AG09319 (cell line): ENCODE measurements around the gene PTPRZ1.

ENCODE experiments used
- DNase-seq: peaks from one replicate; pipeline ENCODE4 v3.0.0-alpha.2; 2010; ENCODE audit warnings: low read depth; ENCODE audit errors: extremely low read depth
- CTCF ChIP-seq: IDR thresholded peaks from 2 replicates; pipeline ENCODE4 v1.5.1; 2011; ENCODE audit warnings: low read depth, mild to moderate bottlenecking, inconsistent platforms, low read length, moderate library complexity

The PTPRZ1 gene

DNA sequence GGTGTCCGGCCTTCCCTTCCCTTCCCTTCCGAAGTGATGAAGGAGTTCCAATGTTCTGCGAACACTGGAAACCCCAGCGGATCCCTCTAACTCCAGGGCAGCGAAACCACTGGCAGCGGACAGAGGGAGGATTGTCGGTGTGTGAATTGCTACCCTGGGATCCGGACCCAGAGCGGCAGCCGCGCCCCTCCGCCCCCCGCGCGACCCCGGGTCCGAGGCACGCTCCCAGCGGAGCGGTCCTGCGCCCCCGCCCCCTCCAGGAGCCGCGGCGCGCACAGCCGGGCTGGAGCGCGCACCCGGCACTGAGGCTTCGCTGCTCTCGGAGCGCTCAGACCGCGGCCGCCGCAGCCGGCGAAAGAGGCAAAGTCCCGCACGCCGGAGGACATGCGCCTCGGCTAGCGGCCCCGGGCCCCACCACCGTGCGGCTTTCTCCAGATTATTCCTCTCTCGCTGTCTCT lies at the start of gene PTPRZ1:
Gene PTPRZ1, plus strand, starts transcription at position 331 of the 458 bp plus-strand sequence. CDS start 339 bp downstream, outside the sequence.
- no peak for DNase-seq
- TF ChIP-seq CTCF: no peak

GRCh38 chr7:121824276-121824675 lies 48.7 kb upstream of the PTPRZ1 start:
- DNase-seq: no peak
- TF ChIP-seq CTCF: no peak

DNA sequence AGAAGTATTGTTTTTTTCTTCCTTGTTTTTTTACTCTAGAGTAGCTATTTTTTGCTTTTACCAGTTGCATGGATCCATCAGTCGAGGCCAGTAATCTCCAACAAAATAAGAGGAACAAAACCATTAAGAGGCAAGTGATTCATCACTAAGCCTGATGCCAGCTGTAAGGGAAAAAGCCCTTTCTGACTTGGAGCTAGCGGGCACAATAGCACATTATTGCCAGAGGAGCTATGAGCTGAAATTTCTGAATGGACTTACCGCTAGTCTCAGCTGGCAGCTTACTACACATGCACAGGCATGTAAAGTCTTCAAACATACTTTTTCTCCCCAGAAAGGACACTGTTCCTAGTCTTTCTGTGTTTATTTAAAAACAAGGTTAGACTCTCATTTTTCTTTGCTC lies 41.6 kb upstream of the PTPRZ1 start:
- DNase-seq: no peak
- TF ChIP-seq CTCF: no peak

DNA sequence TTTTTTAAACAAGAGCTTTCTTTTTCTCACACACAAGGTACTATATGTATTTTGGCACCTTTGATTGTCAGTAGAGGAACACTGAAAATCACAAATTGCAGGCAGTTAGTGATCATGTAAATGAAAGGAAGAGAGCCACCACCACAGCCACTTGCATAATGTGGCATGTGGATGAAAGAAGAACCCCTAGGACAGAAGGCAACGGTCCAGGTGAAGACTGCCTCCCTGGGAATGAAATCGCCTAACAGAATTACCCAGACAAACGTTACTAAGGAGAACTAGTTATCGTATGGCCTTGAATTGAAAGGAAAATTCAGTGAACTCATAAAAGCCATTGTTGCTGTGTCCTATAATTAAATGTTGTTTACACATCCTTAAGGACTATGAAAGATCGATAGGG lies 41.2 kb upstream of the PTPRZ1 start:
- no peak for TF ChIP-seq CTCF

DNA sequence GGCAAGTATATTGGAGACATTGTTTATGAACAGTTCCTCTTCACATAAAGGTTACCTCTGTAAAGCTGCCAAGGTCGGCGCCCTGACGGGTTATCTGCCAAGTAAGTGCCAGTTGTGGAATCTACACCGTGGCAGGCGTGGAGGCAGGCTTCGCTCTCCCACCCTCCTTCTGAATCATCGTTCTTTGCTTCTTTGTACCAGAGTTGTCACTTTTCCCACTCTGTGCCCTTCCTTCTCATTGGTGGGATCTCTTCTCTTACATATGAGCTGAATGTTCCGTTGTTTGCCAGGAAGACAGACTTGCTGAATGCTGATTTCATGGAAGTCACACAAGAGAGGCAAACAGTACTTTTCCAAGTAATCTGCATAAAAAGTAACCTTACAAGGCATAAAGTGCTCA lies 40.6 kb upstream of the PTPRZ1 start:
- TF ChIP-seq CTCF: no peak
- no peak for DNase-seq

More for the DNA sequence above, 41.2 kb upstream of the PTPRZ1 start:
- no peak for DNase-seq

GRCh38 chr7:121833991-121834390 lies 39.0 kb upstream of the PTPRZ1 start:
- no peak for DNase-seq

DNA sequence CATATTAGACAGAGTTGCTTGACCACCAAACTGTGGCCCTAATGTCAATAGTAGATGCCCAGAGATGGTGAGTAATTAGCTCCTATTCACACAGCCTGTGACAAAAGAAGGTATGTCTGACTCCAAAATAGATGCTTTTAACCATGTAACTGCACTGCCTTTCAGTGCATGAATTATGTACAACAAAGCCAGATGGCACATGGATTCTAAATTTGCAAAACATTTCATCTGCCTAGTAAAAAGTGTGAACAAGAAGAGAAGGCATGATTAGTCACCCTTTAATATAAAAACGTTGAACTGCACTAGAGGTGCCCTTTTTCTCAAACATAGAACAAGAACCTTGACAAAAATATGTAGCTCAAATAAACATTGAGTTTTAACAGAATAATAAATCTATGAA lies 35.5 kb upstream of the PTPRZ1 start:
- no peak for DNase-seq
- TF ChIP-seq CTCF: no peak

More at GRCh38 chr7:121833991-121834390, 39.0 kb upstream of the PTPRZ1 start:
- no peak for TF ChIP-seq CTCF
